HG03565 (cell line): Measurements from ENCODE around the gene STX4.
A peak's percentile ranks its signal among the peaks of the same experiment; 100 is the strongest.

Experiments
- ATAC-seq: cut with Tn5 transposase; IDR thresholded peaks from one replicate; pipeline ENCODE4 v1.9.1; 2021; ENCODE audit warnings: mild to moderate bottlenecking, moderate library complexity; ENCODE audit not compliant: unreplicated experiment

Gene STX4

DNA sequence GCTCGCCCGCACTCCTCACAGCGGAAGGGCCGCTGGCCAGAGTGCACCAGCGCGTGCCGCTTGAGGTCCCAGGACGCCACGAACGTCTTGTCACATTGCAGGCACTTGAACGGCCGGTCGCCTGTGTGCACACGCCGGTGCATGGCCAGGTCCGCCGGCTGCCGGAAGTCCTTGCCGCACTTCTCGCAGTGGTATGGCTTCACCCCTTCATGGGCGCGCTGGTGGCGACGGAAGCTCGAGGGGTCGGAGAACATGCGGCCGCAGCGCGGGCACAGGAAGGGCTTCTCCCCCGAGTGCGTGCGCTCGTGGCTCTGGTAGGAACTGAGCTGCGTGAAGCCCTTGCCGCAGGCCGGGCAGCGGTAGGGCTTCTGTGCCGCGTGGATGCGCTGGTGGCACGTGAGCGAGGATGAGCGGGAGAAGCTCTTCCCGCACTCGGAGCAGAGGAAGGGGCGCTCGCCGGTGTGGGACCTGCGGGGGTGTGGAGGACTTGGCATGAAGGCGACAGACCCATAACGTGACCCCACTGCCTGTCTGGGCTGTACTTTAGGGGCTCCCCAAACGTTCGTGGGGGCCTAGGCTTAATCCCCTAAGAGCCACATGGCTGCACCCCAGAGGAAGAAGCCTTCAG lies 28.6 kb downstream of the STX4 start:
- ATAC-seq = no peak

DNA sequence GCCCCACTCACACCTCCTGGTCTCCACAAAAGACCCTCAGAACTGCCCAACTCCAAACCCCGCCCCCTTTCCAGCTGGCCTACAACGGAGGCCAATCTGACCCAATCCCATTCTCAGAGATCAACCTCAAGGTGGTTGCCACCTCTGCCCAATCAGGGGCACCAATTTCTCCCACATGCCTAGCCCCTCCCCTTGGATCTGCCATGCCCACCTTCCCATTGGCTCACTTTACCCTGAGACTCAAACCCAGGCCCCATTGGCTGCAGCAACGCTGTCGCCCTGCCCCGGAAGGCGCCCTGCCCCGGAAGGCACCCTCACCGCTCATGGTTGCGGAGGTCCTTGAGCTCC lies 30.1 kb downstream of the STX4 start:
- no peak for ATAC-seq

DNA sequence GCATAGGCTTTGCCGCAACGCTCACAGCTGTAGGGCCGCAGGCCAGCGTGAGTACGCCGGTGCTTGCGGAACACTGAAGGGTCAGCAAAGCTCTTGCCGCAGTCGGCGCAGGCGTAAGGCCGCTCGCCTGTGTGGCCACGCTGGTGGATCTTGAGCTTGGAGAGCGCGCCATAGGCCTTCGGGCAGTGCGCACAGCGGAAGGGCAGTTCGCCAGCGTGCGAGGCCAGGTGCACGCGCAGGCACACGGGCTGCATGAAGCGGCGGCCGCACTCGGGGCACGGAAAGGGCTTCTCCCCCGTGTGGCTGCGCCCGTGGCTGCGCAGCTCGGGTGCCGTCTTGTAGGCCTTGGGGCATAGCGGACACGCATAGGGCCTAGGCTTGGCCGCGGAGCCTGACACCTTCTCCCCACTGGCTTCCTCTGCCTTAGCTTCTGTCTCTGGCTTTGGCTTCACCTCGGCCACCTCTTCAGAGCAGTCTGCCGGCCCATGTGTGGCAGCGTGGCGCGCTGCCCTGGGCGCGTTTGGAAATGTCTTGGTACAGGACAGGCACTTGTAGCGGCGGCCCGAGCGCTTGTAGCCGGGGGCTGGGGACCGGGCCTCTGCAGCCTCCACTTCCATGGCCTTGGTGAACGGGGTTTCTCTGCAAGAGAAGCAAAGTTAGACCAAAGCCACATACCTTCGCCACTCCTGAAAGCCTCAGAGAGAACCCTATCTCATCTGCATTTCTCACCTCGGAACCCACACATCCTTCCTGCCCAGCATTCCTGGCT lies 30.7 kb downstream of the STX4 start:
- no peak for ATAC-seq

DNA sequence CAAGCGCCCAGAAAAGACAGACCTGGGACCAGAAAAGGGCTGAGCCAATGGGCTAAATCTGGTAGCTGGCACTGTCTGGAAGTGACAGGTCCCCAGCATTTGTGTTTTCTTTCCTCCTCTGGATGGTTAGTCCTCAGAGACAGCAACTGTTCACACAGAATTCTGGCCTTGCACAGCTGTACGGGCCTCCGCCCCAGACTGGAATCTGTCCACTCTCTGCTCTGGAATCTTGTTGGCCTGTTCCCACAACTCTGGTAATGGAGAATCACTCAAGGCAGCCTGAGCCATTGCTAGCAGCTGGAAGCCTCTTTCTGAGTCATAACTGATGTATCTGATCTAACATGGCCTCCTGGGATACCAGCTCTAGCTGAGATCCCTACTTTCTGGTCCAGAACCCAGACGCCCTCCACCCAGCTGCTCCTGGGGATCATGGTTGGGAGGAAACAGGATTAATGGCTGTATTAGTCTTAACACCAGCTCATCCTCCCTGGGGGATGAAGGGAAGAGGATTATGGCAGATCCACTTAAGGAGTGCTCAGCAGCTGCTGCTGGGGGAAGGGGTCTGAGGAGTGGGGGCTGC lies 31.6 kb downstream of the STX4 start:
- no peak for ATAC-seq

DNA sequence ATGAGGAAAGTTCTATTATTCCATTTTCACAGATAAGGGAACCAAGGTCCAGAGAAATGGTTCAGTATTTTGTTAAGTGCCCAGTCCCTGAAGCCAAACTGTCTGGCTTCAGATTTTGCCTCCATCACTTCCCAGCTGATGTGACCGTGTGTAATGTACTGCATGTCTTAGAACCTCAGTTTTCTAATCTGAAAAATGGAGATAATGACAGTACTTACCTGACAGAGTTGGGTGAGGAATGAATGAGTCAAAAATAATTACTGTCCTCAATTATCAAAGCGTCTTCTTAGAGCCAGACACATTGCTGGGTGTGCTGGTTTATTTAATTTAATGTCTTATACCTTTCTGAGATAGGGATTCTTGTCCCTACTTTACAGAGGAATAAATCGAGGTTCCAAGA lies 34.0 kb downstream of the STX4 start:
- ATAC-seq = no peak

DNA sequence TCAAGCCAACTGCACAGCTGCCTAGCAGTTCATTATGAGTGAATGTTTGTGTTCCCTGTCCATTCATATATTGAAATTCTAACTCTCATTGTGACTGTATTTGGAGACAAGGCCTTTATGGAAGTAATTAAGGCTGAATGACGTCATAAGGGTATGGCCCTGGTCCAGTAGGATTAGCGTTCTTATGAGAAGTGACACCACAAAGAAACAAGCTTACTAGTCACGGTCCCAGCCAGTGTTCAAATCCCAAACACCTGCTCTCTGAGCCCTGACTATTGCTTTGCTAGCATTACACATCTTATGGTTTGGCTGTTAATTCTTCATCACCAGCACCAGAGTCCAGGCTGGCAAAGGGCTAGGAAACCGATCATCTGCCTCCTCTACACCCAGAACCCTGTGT lies 38.5 kb downstream of the STX4 start:
- no peak for ATAC-seq

DNA sequence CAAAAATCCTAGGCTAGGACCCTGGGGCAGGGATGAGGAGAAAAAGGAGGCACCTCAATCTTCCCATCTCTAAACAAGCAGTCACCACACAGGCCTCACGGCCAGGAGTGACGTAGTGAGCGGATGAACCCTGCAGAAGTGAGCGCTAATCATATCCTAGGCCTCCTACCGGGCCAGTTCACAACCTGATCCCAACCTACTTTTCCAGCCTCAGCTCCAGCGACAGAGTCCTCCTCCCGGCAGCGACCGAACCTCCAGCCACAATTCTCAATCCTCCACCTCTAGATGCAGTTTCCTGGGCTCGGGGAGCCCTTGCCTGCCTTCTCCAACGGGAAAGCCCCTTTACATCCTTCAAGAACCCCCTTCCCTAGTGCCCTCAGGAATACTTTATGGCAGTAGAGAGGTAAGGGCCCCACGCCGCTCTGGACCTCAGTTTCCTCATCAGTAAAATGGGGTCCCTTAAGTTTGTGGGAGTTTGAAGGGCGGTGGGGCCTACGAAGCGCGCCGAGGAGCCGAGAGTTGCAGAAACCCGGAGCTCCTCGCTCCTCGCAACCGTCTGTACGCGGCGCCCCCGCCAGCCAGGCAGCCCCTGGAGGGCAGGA lies 39.3 kb downstream of the STX4 start:
- ATAC-seq = no peak

DNA sequence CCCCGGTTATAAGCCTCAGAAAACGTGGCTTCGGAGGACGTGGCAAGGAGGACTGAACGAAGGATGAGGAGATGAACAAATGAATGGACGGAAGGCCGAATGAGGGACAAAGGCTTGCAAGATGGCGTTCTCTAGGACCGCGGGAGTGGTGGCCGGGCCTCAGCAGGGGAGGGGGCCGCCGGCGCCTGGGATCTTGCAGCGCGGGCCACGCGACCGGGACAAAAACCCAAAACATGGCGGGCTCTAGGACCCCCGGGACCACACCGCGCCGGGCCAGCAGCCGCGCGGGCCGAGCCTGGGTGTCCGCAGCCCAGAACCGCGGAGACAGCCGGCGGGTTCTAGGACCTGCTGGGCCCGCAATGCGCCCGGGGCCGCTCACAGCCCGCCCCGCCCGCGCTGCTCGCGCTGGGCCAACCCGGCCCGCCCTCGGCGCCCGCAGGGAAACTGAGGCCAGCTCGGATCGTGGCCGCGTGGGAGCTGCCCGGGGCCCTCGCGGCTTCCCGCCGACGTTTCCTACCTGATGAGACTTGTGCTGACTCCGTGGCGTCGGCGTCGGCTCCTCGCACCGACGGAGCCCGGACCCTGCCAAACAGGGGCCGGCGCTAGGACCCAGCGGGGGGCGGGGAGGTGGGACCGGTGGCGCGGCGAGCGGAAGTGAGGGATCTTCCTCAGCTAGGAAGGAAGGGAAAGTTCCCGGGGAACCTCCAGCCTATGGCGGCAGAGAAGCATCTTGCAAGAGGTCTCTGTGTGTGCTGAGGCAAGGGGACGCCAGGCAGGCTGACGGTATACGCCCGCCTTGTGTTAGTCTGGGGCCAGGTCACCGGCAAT lies 40.0 kb downstream of the STX4 start:
- ATAC-seq = peak; percentile 34

DNA sequence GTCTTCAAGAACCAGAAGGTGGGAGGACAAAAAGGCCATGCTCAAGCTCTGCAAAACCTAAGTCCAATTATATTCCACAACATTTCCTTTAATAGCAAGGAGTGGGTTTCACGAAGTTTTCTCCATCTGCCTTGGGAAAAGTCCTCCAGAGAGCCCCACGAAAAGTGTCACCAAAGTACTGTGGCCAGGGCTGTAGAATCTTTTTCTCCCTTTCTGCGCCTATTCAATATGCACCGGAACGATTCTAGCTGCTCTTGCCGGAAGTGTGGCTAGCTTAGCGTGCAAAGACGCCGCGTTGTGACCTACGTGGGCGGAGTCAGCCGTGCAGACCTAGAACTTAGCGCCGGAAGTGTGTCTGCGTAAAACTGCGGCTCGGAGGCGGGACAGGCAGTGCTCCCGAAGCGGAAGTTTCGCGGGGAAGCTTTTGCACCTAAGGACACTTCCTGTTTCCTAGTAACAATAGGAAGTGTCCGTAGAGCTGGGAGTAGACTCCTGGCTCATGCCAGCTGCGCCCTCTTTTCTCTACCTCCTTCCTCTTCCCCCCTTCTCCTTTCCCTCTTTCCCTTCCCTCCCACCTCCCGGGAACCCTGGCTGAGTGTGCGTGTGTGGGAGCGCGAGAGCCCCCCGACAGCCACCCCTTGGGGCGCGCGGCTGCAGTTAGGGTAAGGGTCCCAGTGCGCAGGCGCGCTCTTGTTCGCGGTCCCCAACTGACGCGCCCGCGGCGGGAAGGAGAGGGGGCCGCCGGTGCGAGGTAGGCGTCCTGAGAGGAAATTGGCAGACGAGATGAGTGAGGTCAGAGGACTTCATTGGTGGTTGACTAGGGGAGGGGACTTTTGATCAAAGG lies 40.8 kb downstream of the STX4 start, which contains the start of the genes ZNF646 and ZNF668:
TSS of gene ZNF646 (plus strand) at position 453 of the 844 bp plus-strand sequence. CDS start 1,903 bp downstream, outside the sequence.
TSS of gene ZNF668 (minus strand) at position 271 of the 844 bp plus-strand sequence. CDS start 9,781 bp downstream, outside the sequence.
- peak; percentile 66 for ATAC-seq

DNA sequence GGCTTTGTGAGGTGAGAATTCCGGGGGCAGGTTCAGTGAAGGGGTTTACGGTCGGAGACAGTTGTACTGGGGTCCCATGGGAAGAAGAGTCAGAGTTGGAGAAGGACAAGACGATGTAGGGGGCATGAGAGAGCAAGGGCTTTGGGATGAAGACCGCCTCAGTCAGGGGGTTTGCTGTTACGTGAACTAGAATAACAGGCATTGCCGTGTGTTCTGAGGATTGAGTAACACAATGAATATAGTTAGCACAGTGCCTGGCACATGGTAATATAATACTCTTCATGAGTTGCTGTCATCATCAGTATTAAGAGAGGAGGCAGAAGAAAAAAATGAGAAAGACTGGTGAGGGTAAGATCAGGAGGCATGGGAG lies 41.4 kb downstream of the STX4 start:
- no peak for ATAC-seq

DNA sequence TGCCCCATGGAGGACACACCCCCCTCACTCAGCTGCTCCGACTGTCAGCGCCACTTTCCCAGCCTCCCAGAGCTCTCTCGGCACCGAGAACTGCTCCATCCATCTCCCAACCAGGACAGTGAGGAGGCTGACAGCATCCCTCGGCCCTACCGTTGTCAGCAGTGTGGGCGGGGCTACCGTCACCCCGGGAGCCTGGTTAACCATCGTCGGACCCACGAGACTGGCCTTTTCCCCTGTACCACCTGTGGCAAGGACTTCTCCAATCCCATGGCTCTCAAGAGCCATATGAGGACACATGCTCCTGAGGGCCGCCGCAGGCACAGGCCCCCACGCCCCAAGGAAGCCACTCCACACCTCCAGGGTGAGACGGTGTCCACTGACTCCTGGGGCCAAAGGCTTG lies 43.0 kb downstream of the STX4 start:
- ATAC-seq = no peak

DNA sequence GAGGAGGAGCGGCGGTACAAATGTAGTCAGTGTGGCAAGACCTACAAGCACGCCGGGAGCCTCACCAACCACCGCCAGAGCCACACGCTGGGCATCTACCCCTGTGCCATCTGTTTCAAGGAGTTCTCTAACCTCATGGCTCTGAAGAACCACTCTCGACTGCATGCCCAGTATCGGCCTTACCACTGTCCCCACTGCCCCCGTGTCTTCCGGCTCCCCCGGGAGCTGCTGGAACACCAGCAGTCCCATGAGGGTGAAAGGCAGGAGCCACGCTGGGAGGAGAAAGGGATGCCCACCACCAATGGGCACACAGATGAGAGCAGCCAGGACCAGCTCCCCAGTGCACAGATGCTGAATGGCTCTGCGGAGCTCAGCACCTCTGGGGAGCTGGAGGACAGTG lies 43.7 kb downstream of the STX4 start:
- no peak for ATAC-seq

DNA sequence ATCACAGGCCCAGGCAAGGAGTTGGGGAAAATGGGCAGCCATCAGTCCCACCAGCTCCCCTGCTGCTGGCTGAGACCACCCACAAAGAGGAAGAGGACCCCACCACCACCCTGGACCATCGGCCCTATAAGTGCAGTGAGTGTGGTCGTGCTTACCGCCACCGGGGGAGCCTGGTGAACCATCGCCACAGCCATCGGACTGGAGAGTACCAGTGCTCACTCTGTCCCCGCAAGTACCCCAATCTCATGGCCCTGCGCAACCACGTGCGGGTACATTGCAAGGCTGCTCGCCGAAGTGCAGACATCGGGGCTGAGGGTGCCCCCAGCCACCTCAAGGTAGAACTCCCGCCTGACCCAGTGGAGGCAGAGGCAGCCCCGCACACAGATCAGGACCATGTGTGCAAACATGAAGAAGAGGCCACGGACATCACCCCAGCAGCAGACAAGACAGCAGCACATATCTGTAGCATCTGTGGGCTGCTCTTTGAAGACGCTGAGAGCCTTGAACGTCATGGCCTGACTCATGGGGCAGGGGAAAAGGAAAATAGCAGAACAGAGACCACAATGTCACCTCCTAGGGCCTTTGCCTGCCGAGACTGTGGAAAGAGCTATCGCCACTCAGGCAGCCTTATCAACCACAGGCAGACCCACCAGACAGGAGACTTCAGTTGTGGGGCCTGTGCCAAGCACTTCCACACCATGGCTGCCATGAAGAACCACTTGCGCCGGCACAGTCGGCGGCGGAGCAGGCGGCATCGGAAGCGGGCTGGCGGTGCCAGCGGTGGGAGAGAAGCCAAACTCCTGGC lies 44.4 kb downstream of the STX4 start:
- ATAC-seq = no peak

DNA sequence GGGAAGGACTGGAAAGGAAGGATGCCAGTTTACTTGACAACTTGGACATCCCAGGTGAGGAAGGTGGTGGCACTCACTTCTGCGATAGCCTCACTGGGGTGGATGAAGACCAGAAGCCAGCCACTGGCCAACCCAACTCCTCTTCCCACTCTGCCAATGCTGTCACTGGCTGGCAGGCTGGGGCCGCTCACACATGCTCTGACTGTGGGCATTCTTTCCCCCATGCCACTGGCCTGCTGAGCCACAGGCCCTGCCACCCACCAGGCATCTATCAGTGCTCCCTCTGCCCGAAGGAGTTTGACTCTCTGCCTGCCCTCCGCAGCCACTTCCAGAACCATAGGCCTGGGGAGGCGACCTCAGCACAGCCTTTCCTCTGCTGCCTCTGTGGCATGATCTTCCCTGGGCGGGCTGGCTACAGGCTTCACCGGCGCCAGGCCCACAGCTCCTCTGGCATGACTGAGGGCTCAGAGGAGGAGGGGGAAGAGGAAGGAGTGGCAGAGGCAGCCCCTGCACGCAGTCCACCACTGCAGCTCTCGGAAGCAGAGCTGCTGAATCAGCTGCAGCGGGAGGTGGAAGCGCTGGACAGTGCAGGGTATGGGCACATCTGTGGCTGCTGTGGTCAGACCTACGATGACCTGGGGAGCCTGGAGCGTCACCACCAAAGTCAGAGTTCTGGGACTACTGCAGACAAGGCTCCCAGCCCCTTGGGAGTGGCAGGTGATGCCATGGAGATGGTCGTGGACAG lies 45.4 kb downstream of the STX4 start:
- ATAC-seq = no peak

DNA sequence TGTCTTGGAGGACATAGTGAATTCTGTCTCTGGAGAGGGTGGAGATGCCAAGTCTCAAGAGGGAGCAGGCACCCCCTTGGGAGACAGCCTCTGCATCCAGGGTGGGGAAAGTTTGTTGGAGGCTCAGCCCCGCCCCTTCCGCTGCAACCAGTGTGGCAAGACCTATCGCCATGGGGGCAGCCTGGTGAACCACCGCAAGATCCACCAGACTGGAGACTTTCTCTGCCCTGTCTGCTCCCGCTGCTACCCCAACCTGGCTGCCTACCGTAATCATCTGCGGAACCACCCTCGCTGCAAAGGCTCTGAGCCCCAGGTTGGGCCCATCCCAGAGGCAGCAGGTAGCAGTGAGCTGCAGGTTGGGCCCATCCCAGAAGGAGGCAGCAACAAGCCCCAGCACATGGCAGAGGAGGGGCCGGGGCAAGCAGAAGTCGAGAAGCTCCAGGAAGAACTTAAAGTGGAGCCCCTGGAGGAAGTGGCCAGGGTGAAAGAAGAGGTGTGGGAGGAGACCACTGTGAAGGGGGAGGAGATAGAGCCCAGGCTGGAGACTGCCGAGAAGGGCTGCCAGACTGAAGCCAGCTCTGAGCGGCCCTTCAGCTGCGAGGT lies 46.1 kb downstream of the STX4 start:
- ATAC-seq = no peak

DNA sequence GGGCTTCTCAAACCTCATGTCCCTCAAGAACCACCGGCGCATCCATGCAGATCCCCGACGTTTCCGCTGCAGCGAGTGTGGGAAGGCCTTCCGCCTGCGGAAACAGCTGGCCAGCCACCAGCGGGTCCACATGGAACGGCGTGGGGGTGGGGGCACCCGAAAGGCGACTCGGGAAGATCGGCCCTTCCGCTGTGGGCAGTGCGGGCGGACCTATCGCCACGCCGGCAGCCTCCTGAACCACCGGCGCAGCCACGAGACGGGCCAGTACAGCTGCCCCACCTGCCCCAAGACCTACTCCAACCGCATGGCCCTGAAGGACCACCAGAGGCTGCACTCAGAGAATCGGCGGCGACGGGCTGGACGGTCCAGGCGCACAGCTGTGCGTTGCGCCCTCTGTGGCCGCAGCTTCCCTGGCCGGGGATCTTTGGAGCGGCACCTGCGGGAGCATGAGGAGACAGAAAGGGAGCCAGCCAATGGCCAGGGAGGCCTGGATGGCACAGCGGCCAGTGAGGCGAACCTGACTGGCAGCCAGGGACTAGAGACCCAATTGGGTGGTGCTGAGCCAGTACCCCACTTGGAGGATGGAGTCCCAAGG lies 46.8 kb downstream of the STX4 start:
- ATAC-seq = no peak

DNA sequence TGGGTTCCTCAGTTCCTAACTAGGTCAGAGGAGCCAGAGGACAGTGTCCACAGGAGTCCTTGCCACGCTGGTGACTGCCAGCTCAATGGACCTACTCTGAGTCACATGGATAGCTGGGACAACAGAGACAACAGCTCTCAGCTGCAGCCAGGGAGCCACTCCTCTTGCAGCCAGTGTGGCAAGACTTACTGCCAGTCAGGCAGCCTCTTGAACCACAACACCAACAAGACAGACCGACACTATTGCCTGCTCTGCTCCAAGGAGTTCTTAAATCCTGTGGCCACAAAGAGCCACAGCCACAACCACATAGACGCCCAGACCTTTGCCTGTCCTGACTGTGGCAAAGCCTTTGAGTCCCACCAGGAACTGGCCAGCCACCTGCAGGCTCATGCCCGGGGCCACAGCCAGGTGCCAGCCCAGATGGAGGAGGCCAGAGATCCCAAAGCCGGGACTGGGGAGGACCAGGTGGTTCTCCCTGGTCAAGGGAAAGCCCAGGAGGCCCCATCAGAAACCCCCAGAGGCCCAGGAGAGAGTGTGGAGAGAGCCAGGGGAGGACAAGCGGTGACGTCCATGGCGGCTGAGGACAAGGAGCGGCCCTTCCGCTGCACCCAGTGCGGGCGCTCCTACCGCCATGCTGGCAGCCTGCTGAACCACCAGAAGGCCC lies 47.5 kb downstream of the STX4 start:
- ATAC-seq = no peak
